Natural killer cell (primary cell): Measurements from ENCODE around the gene SLC39A9. TPM values are rescaled to one million over a fixed set of nuclear protein-coding genes. Genes with fewer than 3 reads are reported as not detected.

ENCODE experiments used
- ATAC-seq, 3 donors: fragments of 150-1000 bp in 2 of 3; fragments of 200-7000 bp in 1 of 3; cut with Tn5 transposase; 1 replicate in 1 of 3; 2 replicates in 2 of 3; pipeline ENCODE4 v1.10.0; 2021; ENCODE audit warnings: mild to moderate bottlenecking in 2 of 3, moderate library complexity in 2 of 3
- DNase-seq, 2 donors: peaks; one replicate each; pipeline versions ENCODE4 v3.0.0 to v3.0.0-alpha.2; 2013 to 2021; ENCODE audit warnings: mixed read lengths in 1 of 2
- H3K27ac ChIP-seq: one replicate; pipeline ENCODE4 v1.5.1; 2013; ENCODE audit warnings: mild to moderate bottlenecking, low read length
- H3K27me3 ChIP-seq: one replicate; pipeline ENCODE4 v1.6.1; 2013; ENCODE audit warnings: low read length; ENCODE audit not compliant: control insufficient read depth, insufficient read depth
- H3K36me3 ChIP-seq: one replicate; pipeline ENCODE4 v1.6.1; 2013; ENCODE audit warnings: low read length; ENCODE audit not compliant: control insufficient read depth, insufficient read depth
- H3K4me1 ChIP-seq: one replicate; pipeline ENCODE4 v1.6.1; 2013; ENCODE audit warnings: low read length; ENCODE audit not compliant: control insufficient read depth, insufficient read depth
- H3K4me3 ChIP-seq: one replicate; pipeline ENCODE4 v1.5.1; 2013; ENCODE audit warnings: low read length
- H3K9me3 ChIP-seq: one replicate; pipeline ENCODE4 v1.6.1; 2013; ENCODE audit warnings: low read length; ENCODE audit not compliant: control insufficient read depth, insufficient read depth
- H3K27ac Mint-ChIP-seq, 2 donors: one replicate each; pipeline ENCODE4 v1.8.0; 2022; ENCODE audit warnings: mild to moderate bottlenecking in 2 of 2, mixed read lengths in 2 of 2, moderate library complexity in 1 of 2
- H3K27me3 Mint-ChIP-seq, 2 donors: one replicate each; pipeline ENCODE4 v1.8.0; 2022; ENCODE audit warnings: low read depth in 2 of 2, mixed read lengths in 2 of 2
- H3K36me3 Mint-ChIP-seq: one replicate; pipeline ENCODE4 v1.8.0; 2022; ENCODE audit warnings: mixed read lengths
- H3K4me1 Mint-ChIP-seq, 2 donors: one replicate each; pipeline ENCODE4 v1.8.0; 2022; ENCODE audit warnings: mixed read lengths in 2 of 2
- H3K4me3 Mint-ChIP-seq: one replicate; pipeline ENCODE4 v1.8.0; 2022; ENCODE audit warnings: mild to moderate bottlenecking, moderate library complexity, mixed read lengths
- H3K9me3 Mint-ChIP-seq, 2 donors: one replicate each; pipeline ENCODE4 v1.8.0; 2022; ENCODE audit warnings: mixed read lengths in 2 of 2
- CTCF ChIP-seq: fragments of 200-600 bp; IDR thresholded peaks from one replicate; pipeline ENCODE4 v1.8.0; 2022; ENCODE audit warnings: antibody characterized with exemption
- WGBS: methylation state at CpG from one replicate; pipeline ENCODE4 v1.1.7; 2013; ENCODE audit warnings: missing lambda C conversion rate; ENCODE audit not compliant: insufficient coverage; 5-methylcytosine and 5-hydroxymethylcytosine counted together
- intact Hi-C: fragments of 100-400 bp; cut with micrococcal nuclease; formaldehyde crosslinking; loops from one replicate; pipeline ENCODE4 v1.14.2; 2022
- total RNA-seq, 4 donors: library from RNA; stranded (reverse); fragments of 120-200 nt in 1 of 4; gene quantifications; one replicate each; pipeline versions ENCODE4 v1.2.3 to v1.2.4, GENCODE V29; 2013 to 2022

SLC39A9 gene
- total RNA-seq, 3 donors from 2014 or later (not counting 1 experiment from before 2014, with no cell fraction given), result 30.9 to 34.6 (median 33.0) TPM

- Histone ChIP-seq H3K4me1 (no peaks in the 10 kb centered on the region), H3K27ac (no peak overlapping the region), H3K27me3 (no peaks in the 10 kb centered on the region), H3K36me3 (peaks cover 32% of the 10 kb centered on the region), H3K9me3 (no peaks in the 10 kb centered on the region), H3K4me3 (no peak overlapping the region)
- Mint-ChIP-seq H3K27me3 (no peaks in the 10 kb centered on the region), H3K36me3 (peaks cover 16% of the 10 kb centered on the region), H3K4me3 (no peak overlapping the region), H3K9me3 (no peaks in the 10 kb centered on the region), H3K4me1 (peaks cover 0 to 4% of the 10 kb centered on the region in 2 donors), H3K27ac (no peak overlapping the region)
- intact Hi-C loops, result no loop called here
- no peak for TF ChIP-seq CTCF
- ATAC-seq (no peak), DNase-seq (no peak)
- no CpG with 5 or more reads among the region's 3 CpGs for WGBS
Measured at GRCh38 chr14:69375182-69375581, 23.3 kb upstream of the SLC39A9 start.

- no peaks in the 10 kb centered on the region for H3K27me3 ChIP-seq
- Mint-ChIP-seq H3K27ac (no peak overlapping the region), H3K27me3 (no peaks in the 10 kb centered on the region), H3K36me3 (peaks cover 16% of the 10 kb centered on the region), H3K4me3 (no peak overlapping the region), H3K4me1 (peaks cover 0 to 4% of the 10 kb centered on the region in 2 donors), H3K9me3 (no peaks in the 10 kb centered on the region)
- peaks cover 37% of the 10 kb centered on the region for H3K36me3 ChIP-seq
- no peaks in the 10 kb centered on the region for H3K4me1 ChIP-seq
- intact Hi-C loops, result no loop called here
- ATAC-seq (no peak), DNase-seq (no peak)
- TF ChIP-seq CTCF, result no peak
- 96% methylated on average over 5 of the region's 5 CpGs for WGBS
- no peaks in the 10 kb centered on the region for H3K9me3 ChIP-seq
- H3K27ac ChIP-seq, result no peak overlapping the region
- no peak overlapping the region for H3K4me3 ChIP-seq
Measured at GRCh38 chr14:69375722-69376121, 22.8 kb upstream of the SLC39A9 start.

- no peak for ATAC-seq
- H3K36me3 ChIP-seq, result peaks cover 39% of the 10 kb centered on the region
Measured at GRCh38 chr14:69376439-69376838, 22.1 kb upstream of the SLC39A9 start.

More at GRCh38 chr14:69376439-69376838, 22.1 kb upstream of the SLC39A9 start:
- no peaks in the 10 kb centered on the region for H3K9me3 ChIP-seq
- Mint-ChIP-seq H3K4me1 (peaks cover 0 to 4% of the 10 kb centered on the region in 2 donors), H3K4me3 (no peak overlapping the region), H3K27me3 (no peaks in the 10 kb centered on the region), H3K9me3 (no peaks in the 10 kb centered on the region), H3K27ac (no peak overlapping the region), H3K36me3 (peaks cover 16% of the 10 kb centered on the region)
- DNase-seq, result no peak
- intact Hi-C loops, result no loop called here
- no peak for TF ChIP-seq CTCF
- no peaks in the 10 kb centered on the region for H3K4me1 ChIP-seq
- H3K27ac ChIP-seq, result no peak overlapping the region
- H3K4me3 ChIP-seq, result no peak overlapping the region
- no peaks in the 10 kb centered on the region for H3K27me3 ChIP-seq
